DND-41 (cell line): ENCODE results near the gene LIN7C.

Experiments
- CTCF ChIP-seq: IDR thresholded peaks from 2 replicates; pipeline ENCODE4 v1.5.1; 2012; ENCODE audit warnings: borderline replicate concordance, low read length, moderate library complexity, mild to moderate bottlenecking; ENCODE audit not compliant: poor library complexity, severe bottlenecking; ENCODE audit errors: extremely low read depth
- EZH2 ChIP-seq: IDR thresholded peaks from 3 replicates; pipeline ENCODE4 v1.6.1; 2012; ENCODE audit warnings: borderline replicate concordance, low read depth, mild to moderate bottlenecking, moderate library complexity, low read length, inconsistent platforms; ENCODE audit not compliant: severe bottlenecking

GRCh38 chr11:27513389-27513788 lies 6.8 kb upstream of the LIN7C start:
- TF ChIP-seq CTCF (no peak), EZH2 (no peak)
